GM19043 (cell line): Measurements from ENCODE around the gene PIK3R6.

Experiments
- ATAC-seq: cut with Tn5 transposase; IDR thresholded peaks from one replicate; pipeline ENCODE4 v1.9.1; 2021; ENCODE audit warnings: low read depth; ENCODE audit not compliant: unreplicated experiment

PIK3R6 gene

DNA sequence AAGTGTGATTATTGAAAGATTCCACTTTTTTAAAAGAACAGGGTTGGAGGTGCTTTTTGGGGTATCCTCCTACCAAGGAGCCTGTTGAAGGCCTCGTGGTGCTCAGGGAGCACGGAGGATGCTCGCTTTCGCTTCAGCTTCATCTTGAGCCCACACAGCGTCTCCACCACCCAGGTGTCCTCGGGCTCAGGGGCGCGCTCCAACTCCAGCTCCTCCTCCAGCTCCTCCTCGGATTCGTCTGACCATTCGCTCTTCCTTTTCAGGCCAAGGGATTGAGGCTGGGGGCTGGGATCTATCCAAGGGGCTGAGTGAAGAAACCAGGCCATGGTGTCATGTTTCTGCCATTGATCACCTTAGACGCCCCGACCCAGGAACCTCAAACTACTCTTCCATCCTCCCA, 110.3 kb downstream of the PIK3R6 start:
- no peak for ATAC-seq

DNA sequence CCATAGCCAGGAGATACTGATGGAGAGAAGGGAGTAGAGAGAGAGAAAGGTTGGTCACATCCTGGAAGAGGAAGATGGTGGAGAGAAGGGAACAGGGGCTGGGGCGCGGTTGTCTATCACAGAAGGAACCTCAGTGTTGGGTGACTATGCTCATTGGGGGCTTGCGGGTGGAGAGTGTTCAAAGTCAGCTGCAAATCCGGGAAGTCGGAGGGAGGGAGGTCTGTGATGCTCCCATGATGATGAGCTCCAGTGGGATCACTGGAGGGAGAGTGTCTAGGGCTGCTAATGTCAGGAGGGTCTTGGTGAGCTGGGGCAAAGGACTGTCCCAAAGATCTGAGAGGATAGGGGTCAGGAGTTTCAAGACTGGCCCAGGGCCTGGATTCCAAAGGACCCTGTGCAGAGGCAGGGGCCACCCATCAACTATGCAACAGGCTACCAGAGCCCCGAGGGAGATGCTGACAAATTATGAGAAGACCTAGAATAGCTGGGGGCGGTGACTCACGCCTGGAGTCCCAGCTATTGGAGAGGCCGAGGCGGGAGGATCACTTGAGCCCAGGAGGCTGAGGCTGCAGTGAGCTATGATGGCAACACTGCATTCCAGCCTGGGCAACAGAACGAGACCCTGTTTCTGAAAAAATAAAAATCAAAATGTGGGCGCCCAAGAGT, 111.8 kb downstream of the PIK3R6 start:
- ATAC-seq: no peak

DNA sequence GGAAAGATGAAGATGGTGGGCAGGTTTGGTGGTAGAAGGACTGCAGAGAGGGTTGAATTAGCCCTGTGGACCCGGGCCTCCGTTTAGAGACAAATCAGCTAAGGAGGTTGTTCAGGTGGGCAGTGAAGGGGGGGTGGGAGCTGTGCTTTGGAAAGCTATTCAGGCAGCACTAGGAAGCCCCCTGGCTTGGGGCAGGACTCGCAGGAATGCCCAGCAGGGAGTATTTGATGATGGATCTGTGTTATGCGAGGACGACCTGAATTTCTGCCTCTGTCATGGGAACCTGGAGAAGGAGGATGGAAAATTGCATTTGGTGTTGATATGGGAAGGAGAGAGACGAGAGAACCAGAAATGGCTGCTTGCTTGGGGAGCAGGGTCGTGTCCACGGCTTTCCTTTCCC, 112.6 kb downstream of the PIK3R6 start:
- no peak for ATAC-seq

DNA sequence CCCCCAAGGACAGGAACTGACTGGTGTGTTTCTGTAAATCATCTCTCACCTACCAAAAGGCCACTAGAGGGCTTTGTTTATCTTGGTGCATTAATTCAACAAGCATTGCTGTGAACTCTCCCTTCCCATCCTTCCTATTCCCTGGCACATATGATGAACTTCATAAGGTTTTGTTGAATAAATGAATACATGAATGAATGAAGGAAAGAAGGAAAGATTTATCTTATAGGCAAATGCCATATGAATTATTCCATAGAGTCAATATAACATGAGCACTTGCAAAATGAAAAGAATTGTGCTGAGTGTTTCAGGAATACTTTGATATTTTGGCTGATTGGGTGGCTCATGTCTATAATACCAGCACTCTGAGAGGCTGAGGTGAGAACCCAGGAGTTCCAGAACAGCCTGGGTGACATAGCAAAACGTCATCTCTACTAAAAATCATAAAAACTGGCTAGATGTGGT, 113.5 kb downstream of the PIK3R6 start:
- ATAC-seq: no peak

DNA sequence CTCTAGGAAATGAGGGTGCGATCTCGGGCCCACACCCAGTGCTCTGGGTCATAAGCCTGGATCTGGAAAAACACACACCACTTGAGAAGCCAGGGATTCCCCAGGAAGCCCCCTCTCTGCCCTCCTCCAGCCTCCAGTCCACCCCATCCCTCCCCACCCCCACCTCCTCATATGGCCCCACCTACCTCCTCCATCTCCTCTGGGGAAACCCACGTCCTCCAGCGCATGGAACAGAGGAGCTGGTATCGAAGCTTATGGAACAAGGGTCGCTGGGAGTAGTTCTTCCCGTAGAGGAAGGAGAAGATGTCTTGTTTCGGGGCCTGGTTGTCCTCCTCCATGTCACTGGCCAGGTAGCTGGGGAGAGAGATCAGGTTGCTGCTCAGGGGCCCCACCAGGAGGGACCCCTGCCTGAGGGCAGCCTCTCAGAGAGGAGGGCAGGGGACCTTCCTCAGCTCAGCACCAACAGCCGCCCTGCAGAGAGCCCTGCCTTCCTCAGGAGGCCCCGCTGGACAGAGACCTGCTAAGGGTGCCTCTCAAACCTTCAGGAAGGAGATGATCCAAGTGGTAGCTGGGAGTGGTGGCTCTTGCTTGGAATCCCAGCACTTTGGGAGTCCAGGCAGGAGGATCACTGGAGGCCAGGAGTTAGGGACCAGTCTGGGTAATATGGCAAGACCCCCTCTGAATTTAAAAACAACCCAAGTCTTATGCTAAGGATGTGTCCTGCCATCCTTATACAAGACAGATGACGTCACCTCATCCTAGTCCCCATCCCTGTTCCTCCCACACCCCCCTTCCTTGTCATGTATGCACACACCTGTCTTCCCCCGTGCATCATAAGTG, 114.1 kb downstream of the PIK3R6 start:
- ATAC-seq: no peak
